ENCODE data around the gene ANKS6.

Gene ANKS6

GRCh38 chr9:98728500-98728899 lies 67.9 kb downstream of the ANKS6 start:
- H3K27ac Mint-ChIP-seq = no peak overlapping the region
- no peaks in the 10 kb centered on the region for H3K4me1 Mint-ChIP-seq
- H3K36me3 Mint-ChIP-seq (ENCODE audit: low read depth) = no peaks in the 10 kb centered on the region
- H3K27me3 Mint-ChIP-seq = peaks cover 6% of the 10 kb centered on the region
- H3K9me3 Mint-ChIP-seq = peaks cover 4% of the 10 kb centered on the region
- no peak for ATAC-seq
- DNase-seq = no peak
- no peak overlapping the region for H3K4me3 Mint-ChIP-seq

- Mint-ChIP-seq H3K9me3 (peaks cover 4% of the 10 kb centered on the region), H3K27me3 (peaks cover 9% of the 10 kb centered on the region), H3K4me1 (no peaks in the 10 kb centered on the region), H3K4me3 (no peak overlapping the region), H3K36me3 (ENCODE audit: low read depth) (no peaks in the 10 kb centered on the region), H3K27ac (no peak overlapping the region)
- no peak for DNase-seq
- no peak for ATAC-seq
Observed at GRCh38 chr9:98727428-98727827, 68.9 kb downstream of the ANKS6 start.

GRCh38 chr9:98726735-98727134 lies 69.6 kb downstream of the ANKS6 start:
- Mint-ChIP-seq H3K4me1 (no peaks in the 10 kb centered on the region), H3K27me3 (peaks cover 9% of the 10 kb centered on the region), H3K4me3 (no peak overlapping the region), H3K27ac (no peak overlapping the region), H3K9me3 (peaks cover 4% of the 10 kb centered on the region), H3K36me3 (ENCODE audit: low read depth) (no peaks in the 10 kb centered on the region)
- ATAC-seq (no peak), DNase-seq (no peak)

- DNase-seq (no peak), ATAC-seq (no peak)
- Mint-ChIP-seq H3K9me3 (peaks cover 4% of the 10 kb centered on the region), H3K36me3 (ENCODE audit: low read depth) (no peaks in the 10 kb centered on the region), H3K27ac (no peak overlapping the region), H3K27me3 (peaks cover 9% of the 10 kb centered on the region), H3K4me3 (no peak overlapping the region), H3K4me1 (no peaks in the 10 kb centered on the region)
Observed at GRCh38 chr9:98724810-98725530, 71.4 kb downstream of the ANKS6 start.

GRCh38 chr9:98721643-98722042 lies 74.7 kb downstream of the ANKS6 start:
- Mint-ChIP-seq H3K4me3 (no peak overlapping the region), H3K27ac (no peak overlapping the region), H3K9me3 (peaks cover 4% of the 10 kb centered on the region), H3K27me3 (peaks cover 19% of the 10 kb centered on the region), H3K4me1 (no peaks in the 10 kb centered on the region), H3K36me3 (ENCODE audit: low read depth) (no peaks in the 10 kb centered on the region)
- DNase-seq (no peak), ATAC-seq (no peak)

- Mint-ChIP-seq H3K27ac (no peak overlapping the region), H3K36me3 (ENCODE audit: low read depth) (no peaks in the 10 kb centered on the region), H3K9me3 (peaks cover 4% of the 10 kb centered on the region), H3K4me3 (no peak overlapping the region), H3K27me3 (peaks cover 19% of the 10 kb centered on the region), H3K4me1 (no peaks in the 10 kb centered on the region)
- ATAC-seq (no peak), DNase-seq (no peak)
Observed at GRCh38 chr9:98720402-98720801, 76.0 kb downstream of the ANKS6 start.

- Mint-ChIP-seq H3K4me3 (no peak overlapping the region), H3K36me3 (ENCODE audit: low read depth) (no peaks in the 10 kb centered on the region), H3K4me1 (no peaks in the 10 kb centered on the region), H3K27ac (no peak overlapping the region), H3K27me3 (peaks cover 16% of the 10 kb centered on the region), H3K9me3 (no peaks in the 10 kb centered on the region)
- ATAC-seq = no peak
- DNase-seq = no peak
Observed at GRCh38 chr9:98719055-98719454, 77.3 kb downstream of the ANKS6 start.

- H3K9me3 Mint-ChIP-seq = no peaks in the 10 kb centered on the region
- no peak overlapping the region for H3K27ac Mint-ChIP-seq
- H3K4me3 Mint-ChIP-seq = no peak overlapping the region
- no peaks in the 10 kb centered on the region for H3K4me1 Mint-ChIP-seq
- peaks cover 34% of the 10 kb centered on the region for H3K27me3 Mint-ChIP-seq
- ATAC-seq = no peak
- no peak for DNase-seq
- H3K36me3 Mint-ChIP-seq (ENCODE audit: low read depth) = no peaks in the 10 kb centered on the region
Observed at GRCh38 chr9:98714833-98715232, 81.5 kb downstream of the ANKS6 start.

- H3K27ac Mint-ChIP-seq = no peak overlapping the region
- H3K4me3 Mint-ChIP-seq = no peak overlapping the region
- no peak for ATAC-seq
- peaks cover 37% of the 10 kb centered on the region for H3K27me3 Mint-ChIP-seq
- no peaks in the 10 kb centered on the region for H3K36me3 Mint-ChIP-seq (ENCODE audit: low read depth)
- H3K4me1 Mint-ChIP-seq = no peaks in the 10 kb centered on the region
- H3K9me3 Mint-ChIP-seq = no peaks in the 10 kb centered on the region
- no peak for DNase-seq
Observed at GRCh38 chr9:98712987-98713386, 83.4 kb downstream of the ANKS6 start.

- no peak overlapping the region for H3K27ac Mint-ChIP-seq
- H3K4me1 Mint-ChIP-seq = no peaks in the 10 kb centered on the region
- no peak for ATAC-seq
- no peak for DNase-seq
- H3K36me3 Mint-ChIP-seq (ENCODE audit: low read depth) = no peaks in the 10 kb centered on the region
- H3K9me3 Mint-ChIP-seq = no peaks in the 10 kb centered on the region
- H3K4me3 Mint-ChIP-seq = no peak overlapping the region
- peaks cover 49% of the 10 kb centered on the region for H3K27me3 Mint-ChIP-seq
Observed at GRCh38 chr9:98709968-98710965, 86.1 kb downstream of the ANKS6 start.

GRCh38 chr9:98708933-98709911 lies 87.1 kb downstream of the ANKS6 start, which contains the start of gene GABBR2:
Gene GABBR2 (minus strand): TSS chr9:98708935. CDS start chr9:98708737, 198 bp downstream.
- ATAC-seq = no peak
- Mint-ChIP-seq H3K27me3 (peaks cover 57% of the 10 kb centered on the region), H3K4me1 (no peaks in the 10 kb centered on the region), H3K27ac (no peak within 1 kb of the TSS), H3K4me3 (no peak within 1 kb of the TSS), H3K9me3 (no peaks in the 10 kb centered on the region), H3K36me3 (ENCODE audit: low read depth) (no peaks in the 10 kb centered on the region)
- DNase-seq = no peak

- no peak for DNase-seq
- Mint-ChIP-seq H3K4me1 (no peaks in the 10 kb centered on the region), H3K27ac (no peak overlapping the region), H3K36me3 (ENCODE audit: low read depth) (no peaks in the 10 kb centered on the region), H3K27me3 (peaks cover 61% of the 10 kb centered on the region), H3K9me3 (no peaks in the 10 kb centered on the region), H3K4me3 (no peak overlapping the region)
- no peak for ATAC-seq
Observed at GRCh38 chr9:98708103-98708932, 88.0 kb downstream of the ANKS6 start.
